HepG2 (cell line): ENCODE data around the gene GRM4. TPM values are rescaled to one million over a fixed set of nuclear protein-coding genes. Genes with fewer than 3 reads are reported as not detected.

Source experiments
- ATAC-seq: fragments of 200-7000 bp; cut with Tn5 transposase; 3 replicates; pipeline ENCODE4 v1.9.1; 2020; ENCODE audit warnings: mild to moderate bottlenecking, moderate library complexity
- BruUV-seq: library from RNA; stranded (reverse); fragments of 400-500 nt; replicated peaks from 2 replicates; lab custom pipeline; 2021; lab: Mats Ljungman, UMichigan
- CTCF ChIA-PET: fragments of 300-600 bp; formaldehyde crosslinking; extraction: SDS; loops from one replicate; lab custom pipeline; 2021; ENCODE audit warnings: low total read pairs, inconsistent platforms, low intra/inter-chr PET ratio; lab: Yijun Ruan, JAX
- POLR2A ChIA-PET: fragments of 350-600 bp; sonication (Branson Sonifier 250); formaldehyde crosslinking; loops from one replicate; lab custom pipeline; 2020; ENCODE audit warnings: antibody characterized with exemption, inconsistent platforms; lab: Yijun Ruan, JAX
- DNase-seq: peaks from one replicate; pipeline ENCODE4 v3.0.0-alpha.2; 2015; ENCODE audit warnings: low spot score
- FAIRE-seq: peaks from 3 replicates; lab custom pipeline; 2011; peaks lifted over from hg19 to GRCh38; lab: Jason Lieb, UNC
- H2AFZ ChIP-seq: one replicate; pipeline ENCODE4 v1.6.1; 2011; ENCODE audit warnings: low read length, inconsistent platforms
- H3K27ac ChIP-seq: fragments of 300-600 bp; 3 replicates; pipeline ENCODE4 v1.8.0; 2011; ENCODE audit warnings: mixed run types, mild to moderate bottlenecking, mixed read lengths, low read length, inconsistent platforms; ENCODE audit not compliant: insufficient read depth; ENCODE audit errors: extremely low read length
- H3K27me3 ChIP-seq, 2 experiments: fragments of 200-600 bp in 1 of 2; 2 replicates in 1 of 2; 3 replicates in 1 of 2; pipeline versions ENCODE4 v1.6.0 to v1.8.0; 2011; ENCODE audit warnings: low read length in 2 of 2, mild to moderate bottlenecking in 2 of 2, moderate library complexity in 2 of 2, inconsistent platforms in 1 of 2; ENCODE audit not compliant: insufficient read depth in 2 of 2, control insufficient read depth in 1 of 2
- H3K36me3 ChIP-seq, 2 experiments: fragments of 200-600 bp in 1 of 2; replicated peaks in 1 of 2; 2 replicates in 1 of 2; 3 replicates in 1 of 2; pipeline versions ENCODE4 v1.5.1 to v1.8.0; 2011; ENCODE audit warnings: low read length in 2 of 2, inconsistent platforms in 1 of 2; ENCODE audit not compliant: insufficient read depth in 2 of 2, control insufficient read depth in 1 of 2
- H3K4me1 ChIP-seq: 2 replicates; pipeline ENCODE4 v1.5.1; 2012; ENCODE audit warnings: low read length, inconsistent platforms; ENCODE audit not compliant: insufficient read depth
- H3K4me2 ChIP-seq: 2 replicates; pipeline ENCODE4 v1.6.0; 2011; ENCODE audit warnings: low read depth, low read length, inconsistent platforms
- H3K4me3 ChIP-seq, 3 experiments: fragments of 200-600 bp in 1 of 3; sonication (generic), shearing (Covaris generic) in 1 of 3; replicated peaks in 1 of 3; 2 replicates each; pipeline ENCODE4 v1.5.1; 2011 to 2016; ENCODE audit warnings: low read length in 3 of 3, inconsistent platforms in 2 of 3, low read depth in 2 of 3, mild to moderate bottlenecking in 2 of 3, control low read depth in 1 of 3, mixed read lengths in 1 of 3; ENCODE audit not compliant: insufficient read depth in 1 of 3
- H3K79me2 ChIP-seq: one replicate; pipeline ENCODE4 v1.6.1; 2011; ENCODE audit warnings: low read length, inconsistent platforms; ENCODE audit not compliant: insufficient read depth
- H3K9ac ChIP-seq: 2 replicates; pipeline ENCODE4 v1.6.0; 2011; ENCODE audit warnings: mild to moderate bottlenecking, low read depth, low read length, inconsistent platforms; ENCODE audit not compliant: insufficient read depth
- H3K9me3 ChIP-seq: 2 replicates; pipeline ENCODE4 v1.5.1; 2012; ENCODE audit warnings: mild to moderate bottlenecking, low read length
- H4K20me1 ChIP-seq: 2 replicates; pipeline ENCODE4 v1.6.0; 2011; ENCODE audit warnings: inconsistent platforms, mild to moderate bottlenecking, low read length, moderate library complexity; ENCODE audit not compliant: insufficient read depth
- ATF2 ChIP-seq: sonication (generic); formaldehyde crosslinking; IDR thresholded peaks from 2 replicates; pipeline ENCODE4 v1.4.0; 2020; ENCODE audit warnings: missing genetic modification reagents
- MIER2 ChIP-seq: IDR thresholded peaks from 2 replicates; pipeline ENCODE4 v1.6.1; 2016; ENCODE audit warnings: missing biosample characterization, missing genetic modification reagents
- ZBTB39 ChIP-seq: sonication (generic); formaldehyde crosslinking; IDR thresholded peaks from 2 replicates; pipeline ENCODE4 v1.5.0; 2020; ENCODE audit warnings: missing genetic modification reagents
- ZC3H4 ChIP-seq: sonication (generic); formaldehyde crosslinking; IDR thresholded peaks from 2 replicates; pipeline ENCODE4 v1.4.0; 2020; ENCODE audit warnings: missing genetic modification reagents, borderline replicate concordance
- ZFP90 ChIP-seq: sonication (generic); formaldehyde crosslinking; IDR thresholded peaks from 2 replicates; pipeline ENCODE4 v1.8.0; 2022; ENCODE audit warnings: missing genetic modification reagents, mild to moderate bottlenecking, inconsistent platforms, borderline replicate concordance
- ZNF263 ChIP-seq: sonication (generic); formaldehyde crosslinking; IDR thresholded peaks from 2 replicates; pipeline ENCODE4 v1.4.0; 2020; ENCODE audit warnings: missing genetic modification reagents
- ZNF274 ChIP-seq: sonication (generic); formaldehyde crosslinking; IDR thresholded peaks from 2 replicates; pipeline ENCODE4 v1.5.1; 2020; ENCODE audit warnings: mild to moderate bottlenecking, missing genetic modification reagents
- ZNF362 ChIP-seq: sonication (generic); formaldehyde crosslinking; IDR thresholded peaks from 2 replicates; pipeline ENCODE4 v1.4.0; 2020; ENCODE audit warnings: missing genetic modification reagents, mild to moderate bottlenecking, borderline replicate concordance
- ZNF652 ChIP-seq: IDR thresholded peaks from 2 replicates; pipeline ENCODE4 v1.6.1; 2016; ENCODE audit warnings: low read depth, borderline replicate concordance
- ZNF687 ChIP-seq: sonication (generic); formaldehyde crosslinking; IDR thresholded peaks from 2 replicates; pipeline ENCODE4 v1.5.1; 2020; ENCODE audit warnings: mild to moderate bottlenecking, missing genetic modification reagents, moderate library complexity
- ZNF766 ChIP-seq: sonication (generic); formaldehyde crosslinking; IDR thresholded peaks from 2 replicates; pipeline ENCODE4 v1.5.0; 2020; ENCODE audit warnings: missing genetic modification reagents, borderline replicate concordance
- ZNF777 ChIP-seq: sonication (generic); formaldehyde crosslinking; IDR thresholded peaks from 2 replicates; pipeline ENCODE4 v1.4.0; 2020; ENCODE audit warnings: missing genetic modification reagents
- ZNF800 ChIP-seq: sonication (generic); formaldehyde crosslinking; IDR thresholded peaks from 2 replicates; pipeline ENCODE4 v1.4.0; 2020; ENCODE audit warnings: missing genetic modification reagents
- WGBS: methylation state at CpG from one replicate; pipeline ENCODE4 v1.1.6; 2017; ENCODE audit warnings: low lambda C conversion rate; 5-methylcytosine and 5-hydroxymethylcytosine counted together
- in situ Hi-C: cut with HindIII; loops from 2 replicates; pipeline ENCODE4 v1.10.0; 2017; ENCODE audit warnings: low pct_unique_long_range_greater_than_20kb; ENCODE audit not compliant: extremely low pct_ligation_motif_present
- intact Hi-C: fragments of 100-400 bp; cut with micrococcal nuclease; formaldehyde crosslinking; loops from one replicate; pipeline ENCODE4 v1.10.0; 2022; ENCODE audit not compliant: unreplicated experiment
- polyA plus RNA-seq, 8 experiments: library from polyadenylated mRNA; depleted of rRNA in 3 of 8; stranded (reverse) in 7 of 8; unstranded in 1 of 8; fragments of >200 nt; fragmentation: Illumina TruSeq in 4 of 8; extraction: Trizol in 4 of 8; gene quantifications; 2 replicates each; pipeline versions ENCODE4 v1.2.1 to v1.2.3, GENCODE V29; 2011 to 2016; ENCODE audit warnings: low read depth in 4 of 8, missing spikeins in 1 of 8, mixed read lengths in 1 of 8; ENCODE audit not compliant: insufficient read depth in 1 of 8
- total RNA-seq, 5 experiments: library from RNA; depleted of rRNA; stranded (reverse); fragments of >200 nt; fragmentation: Illumina TruSeq; extraction: Trizol; gene quantifications; 2 replicates each; pipeline ENCODE4 v1.2.3, GENCODE V29; 2016; ENCODE audit warnings: low read depth in 1 of 5

Gene GRM4
- total and polyA plus RNA-seq, 2 of the 13 experiments (the other 11 are each of a cell fraction or from before 2014, with no cell fraction given), result not detected

- Histone ChIP-seq H3K27me3 (peaks cover 5 to 33% of the 10 kb centered on the region in 2 experiments), H2AFZ (no peak overlapping the region), H3K4me2 (no peak overlapping the region), H3K27ac (no peak overlapping the region), H3K9me3 (no peaks in the 10 kb centered on the region), H4K20me1 (peaks cover 4% of the 10 kb centered on the region), H3K79me2 (no peaks in the 10 kb centered on the region), H3K9ac (no peak overlapping the region), H3K4me3 (no peak overlapping the region), H3K36me3 (no peaks in the 10 kb centered on the region), H3K4me1 (no peaks in the 10 kb centered on the region)
- no TSS peak for BruUV-seq
- WGBS, result 6% methylated on average over 6 of the region's 8 CpGs
- no peak for FAIRE-seq
- ATAC-seq, result no peak
- in situ Hi-C loops (no loop called here), intact Hi-C loops (no loop called here)
- POLR2A ChIA-PET, result no interaction called here
- no peak for TF ChIP-seq MIER2 (CRISPR knock-in tag)
- no peak for TF ChIP-seq ZFP90 (CRISPR knock-in tag)
- TF ChIP-seq ATF2 (CRISPR knock-in tag), result no peak
- no peak for TF ChIP-seq ZNF766
- no peak for TF ChIP-seq ZNF800 (CRISPR knock-in tag)
- no peak for TF ChIP-seq ZNF263
- TF ChIP-seq ZNF274 (CRISPR knock-in tag), result no peak
- TF ChIP-seq ZNF687 (CRISPR knock-in tag), result no peak
- no peak for TF ChIP-seq ZC3H4
- no peak for TF ChIP-seq ZBTB39 (CRISPR knock-in tag)
- TF ChIP-seq ZNF652, result no peak
- no peak for TF ChIP-seq ZNF777 (CRISPR knock-in tag)
- no peak for TF ChIP-seq ZNF362 (CRISPR knock-in tag)
- CTCF ChIA-PET, result no interaction called here
- DNase-seq, result no peak
These were observed 100.1 kb downstream of the GRM4 start for GRCh38 chr6:34045771-34046170.
